Stimulated activated naive B cell treated with anti-CD40 and anti-IgM and Interleukin-4, amounts not matched to agents 10 μg/mL and 1 μg/mL and 100 μg/mL, for 72 hours (primary cell): Measurements from ENCODE around the gene GCA.

Experiments used
- ATAC-seq, 2 donors: fragments of 150-1000 bp; cut with Tn5 transposase; replicated peaks; 2 replicates each; pipeline ENCODE4 v1.10.0; 2021; ENCODE audit warnings: moderate library complexity in 1 of 2
- DNase-seq: peaks from one replicate; pipeline ENCODE4 v3.0.0; 2021
- H3K27ac Mint-ChIP-seq: one replicate; pipeline ENCODE4 v1.8.0; 2022; ENCODE audit warnings: mild to moderate bottlenecking, mixed read lengths
- H3K27me3 Mint-ChIP-seq, 2 donors: one replicate each; pipeline ENCODE4 v1.8.0; 2022; ENCODE audit warnings: mixed read lengths in 2 of 2
- H3K36me3 Mint-ChIP-seq, 2 donors: one replicate each; pipeline ENCODE4 v1.8.0; 2022; ENCODE audit warnings: mixed read lengths in 2 of 2, mild to moderate bottlenecking in 1 of 2
- H3K4me1 Mint-ChIP-seq, 2 donors: one replicate each; pipeline ENCODE4 v1.8.0; 2022; ENCODE audit warnings: mixed read lengths in 2 of 2, mild to moderate bottlenecking in 1 of 2
- H3K4me3 Mint-ChIP-seq, 2 donors: one replicate each; pipeline ENCODE4 v1.8.0; 2022; ENCODE audit warnings: mild to moderate bottlenecking in 2 of 2, mixed read lengths in 2 of 2, moderate library complexity in 1 of 2
- H3K9me3 Mint-ChIP-seq, 2 donors: one replicate each; pipeline ENCODE4 v1.8.0; 2022; ENCODE audit warnings: mixed read lengths in 2 of 2, mild to moderate bottlenecking in 1 of 2

Gene GCA

GRCh38 chr2:162344617-162344950 lies 652 bp downstream of the GCA start:
- peak overlapping the region; percentile 95 to 96 for H3K4me3 Mint-ChIP-seq

GRCh38 chr2:162365392-162365791 lies 21.5 kb downstream of the GCA start:
- Mint-ChIP-seq H3K4me3 (no peak overlapping the region), H3K36me3 (no peaks in the 10 kb centered on the region), H3K4me1 (no peaks in the 10 kb centered on the region), H3K27ac (no peak overlapping the region), H3K9me3 (no peaks in the 10 kb centered on the region), H3K27me3 (no peaks in the 10 kb centered on the region)
- no peak for ATAC-seq
- no peak for DNase-seq

More at GRCh38 chr2:162344617-162344950, 652 bp downstream of the GCA start:
- DNase-seq = no peak
- Mint-ChIP-seq H3K27me3 (no peaks in the 10 kb centered on the region), H3K27ac (peak overlapping the region; percentile 87), H3K36me3 (peaks cover 0 to 3% of the 10 kb centered on the region in 2 donors), H3K9me3 (no peaks in the 10 kb centered on the region), H3K4me1 (peaks cover 5 to 7% of the 10 kb centered on the region in 2 donors)
- peak; percentile 13 to 25 for ATAC-seq

DNA sequence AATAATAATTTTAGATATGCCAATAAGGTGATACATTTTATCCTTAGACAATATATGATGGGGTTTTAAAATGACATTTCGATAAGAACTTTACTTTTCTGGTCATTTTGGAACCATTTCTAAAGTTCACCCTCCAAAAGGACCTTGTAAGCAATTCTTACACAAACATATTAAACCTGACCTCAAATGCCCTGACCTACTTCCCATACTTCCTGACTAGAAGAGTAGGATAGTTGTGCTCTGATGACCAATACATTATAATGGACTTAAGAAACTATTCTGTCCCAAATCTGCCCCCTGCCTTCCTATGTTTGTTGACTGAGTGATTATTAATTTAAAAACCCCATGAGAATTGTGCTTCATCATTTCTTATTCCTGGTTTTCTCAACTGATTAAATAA lies 24.6 kb downstream of the GCA start:
- ATAC-seq = no peak
- Mint-ChIP-seq H3K36me3 (no peaks in the 10 kb centered on the region), H3K27ac (no peak overlapping the region), H3K4me3 (no peak overlapping the region), H3K9me3 (no peaks in the 10 kb centered on the region), H3K4me1 (no peaks in the 10 kb centered on the region), H3K27me3 (no peaks in the 10 kb centered on the region)
- DNase-seq = no peak

- Mint-ChIP-seq H3K4me1 (no peaks in the 10 kb centered on the region), H3K27me3 (no peaks in the 10 kb centered on the region), H3K4me3 (no peak overlapping the region), H3K9me3 (no peaks in the 10 kb centered on the region), H3K27ac (no peak overlapping the region), H3K36me3 (no peaks in the 10 kb centered on the region)
- DNase-seq = no peak
- ATAC-seq = no peak
These were observed 25.6 kb downstream of the GCA start for GRCh38 chr2:162369551-162369950.

GRCh38 chr2:162370931-162371330 lies 27.0 kb downstream of the GCA start:
- Mint-ChIP-seq H3K4me1 (no peaks in the 10 kb centered on the region), H3K27me3 (peaks cover 0 to 6% of the 10 kb centered on the region in 2 donors), H3K27ac (no peak overlapping the region), H3K9me3 (no peaks in the 10 kb centered on the region), H3K4me3 (no peak overlapping the region), H3K36me3 (no peaks in the 10 kb centered on the region)
- DNase-seq (no peak), ATAC-seq (no peak)

GRCh38 chr2:162372818-162373217 lies 28.9 kb downstream of the GCA start:
- no peak for DNase-seq
- ATAC-seq = no peak
- Mint-ChIP-seq H3K4me1 (no peaks in the 10 kb centered on the region), H3K27ac (no peak overlapping the region), H3K27me3 (peaks cover 0 to 16% of the 10 kb centered on the region in 2 donors), H3K36me3 (no peaks in the 10 kb centered on the region), H3K9me3 (no peaks in the 10 kb centered on the region), H3K4me3 (no peak overlapping the region)

GRCh38 chr2:162379719-162380580 lies 36.0 kb downstream of the GCA start:
- no peak overlapping the region for H3K4me3 Mint-ChIP-seq
- no peak for DNase-seq
- H3K9me3 Mint-ChIP-seq = no peaks in the 10 kb centered on the region
- no peaks in the 10 kb centered on the region for H3K36me3 Mint-ChIP-seq
- no peak overlapping the region for H3K27ac Mint-ChIP-seq
- H3K4me1 Mint-ChIP-seq = peaks cover 0 to 4% of the 10 kb centered on the region in 2 donors
- H3K27me3 Mint-ChIP-seq = peaks cover 0 to 33% of the 10 kb centered on the region in 2 donors
- ATAC-seq = peak in 1 of 2 donors; percentile 44

GRCh38 chr2:162381851-162382250 lies 37.9 kb downstream of the GCA start:
- no peak overlapping the region for H3K4me3 Mint-ChIP-seq
- H3K9me3 Mint-ChIP-seq = no peaks in the 10 kb centered on the region
- no peak overlapping the region for H3K27ac Mint-ChIP-seq

DNA sequence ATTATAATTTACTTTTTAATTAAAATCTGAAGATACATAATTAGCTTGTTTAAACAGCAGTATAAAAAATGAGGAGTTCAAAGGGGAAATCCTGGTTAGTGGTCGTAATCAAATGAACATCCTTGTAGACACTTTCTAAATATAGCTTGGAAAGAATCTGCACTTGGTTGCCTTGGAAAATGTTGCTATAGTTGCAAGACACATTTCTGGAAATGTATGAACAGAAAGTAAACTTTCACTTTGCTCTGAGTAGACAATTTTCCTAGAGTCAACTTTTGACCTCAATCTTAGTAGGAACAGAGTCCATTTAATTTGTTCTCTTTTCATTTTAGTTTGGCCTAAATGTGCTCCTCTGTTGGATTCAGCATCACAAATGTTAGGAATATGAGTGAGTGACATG lies 38.3 kb downstream of the GCA start:
- ATAC-seq = no peak
- peaks cover 5 to 22% of the 10 kb centered on the region in 2 donors for H3K27me3 Mint-ChIP-seq
- no peak overlapping the region for H3K27ac Mint-ChIP-seq
- H3K9me3 Mint-ChIP-seq = no peaks in the 10 kb centered on the region
- no peaks in the 10 kb centered on the region for H3K36me3 Mint-ChIP-seq
- no peak for DNase-seq
- H3K4me1 Mint-ChIP-seq = peaks cover 0 to 4% of the 10 kb centered on the region in 2 donors
- no peak overlapping the region for H3K4me3 Mint-ChIP-seq

More at GRCh38 chr2:162381851-162382250, 37.9 kb downstream of the GCA start:
- Mint-ChIP-seq H3K27me3 (peaks cover 5 to 26% of the 10 kb centered on the region in 2 donors), H3K36me3 (no peaks in the 10 kb centered on the region), H3K4me1 (peaks cover 0 to 4% of the 10 kb centered on the region in 2 donors)
- ATAC-seq (no peak), DNase-seq (no peak)

DNA sequence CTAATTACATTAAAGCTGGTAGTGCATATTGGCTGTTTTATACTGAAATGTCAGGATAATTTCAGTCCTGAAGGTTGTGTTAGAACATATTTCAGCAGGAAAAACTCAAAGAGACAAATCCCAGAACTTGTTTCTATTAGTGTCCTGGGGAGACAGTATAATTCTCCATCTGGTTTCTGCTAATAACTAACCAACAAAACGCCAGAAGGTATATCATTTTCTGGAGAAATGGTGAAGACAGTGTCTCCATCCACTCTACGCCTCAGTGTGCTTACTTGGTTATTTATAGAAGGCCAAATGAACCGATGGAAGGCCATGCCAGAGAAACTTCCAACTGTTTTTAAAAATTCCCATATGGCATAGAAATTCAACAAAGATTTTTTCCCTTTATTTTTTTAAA lies 41.6 kb downstream of the GCA start:
- Mint-ChIP-seq H3K9me3 (no peaks in the 10 kb centered on the region), H3K27me3 (peaks cover 5 to 17% of the 10 kb centered on the region in 2 donors), H3K27ac (no peak overlapping the region), H3K4me1 (no peaks in the 10 kb centered on the region), H3K36me3 (no peaks in the 10 kb centered on the region), H3K4me3 (no peak overlapping the region)
- DNase-seq = no peak
- ATAC-seq = no peak

- no peaks in the 10 kb centered on the region for H3K36me3 Mint-ChIP-seq
- H3K4me1 Mint-ChIP-seq = no peaks in the 10 kb centered on the region
- H3K27me3 Mint-ChIP-seq = peaks cover 5 to 18% of the 10 kb centered on the region in 2 donors
- DNase-seq (no peak), ATAC-seq (no peak)
- no peak overlapping the region for H3K27ac Mint-ChIP-seq
- H3K4me3 Mint-ChIP-seq = no peak overlapping the region
- no peaks in the 10 kb centered on the region for H3K9me3 Mint-ChIP-seq
These were observed 46.9 kb downstream of the GCA start for GRCh38 chr2:162390801-162391200.

- H3K27me3 Mint-ChIP-seq = peaks cover 0 to 6% of the 10 kb centered on the region in 2 donors
- H3K36me3 Mint-ChIP-seq = no peaks in the 10 kb centered on the region
- no peak overlapping the region for H3K27ac Mint-ChIP-seq
- H3K4me3 Mint-ChIP-seq = no peak overlapping the region
- DNase-seq (no peak), ATAC-seq (no peak)
- no peaks in the 10 kb centered on the region for H3K4me1 Mint-ChIP-seq
- no peaks in the 10 kb centered on the region for H3K9me3 Mint-ChIP-seq
These were observed 56.4 kb downstream of the GCA start for GRCh38 chr2:162400336-162400735.

DNA sequence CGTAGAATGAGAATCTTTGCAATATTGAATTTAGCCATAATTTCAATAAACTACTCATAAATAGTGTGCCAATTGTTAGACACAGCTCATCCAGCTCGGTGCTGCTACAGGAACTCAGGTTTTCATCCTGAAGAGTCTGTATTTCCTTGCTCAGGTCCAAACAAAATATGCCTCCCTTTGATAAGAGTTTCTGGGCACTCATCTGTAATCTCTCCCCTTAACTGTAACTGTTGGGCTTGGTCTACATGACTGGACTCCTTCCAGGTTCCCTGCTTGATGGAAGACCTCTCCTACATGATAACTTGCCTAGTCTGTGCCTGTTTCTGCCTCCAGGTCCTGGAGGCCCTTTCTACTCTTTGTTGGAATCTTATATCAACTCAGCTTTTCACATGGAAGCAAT lies 57.9 kb downstream of the GCA start:
- ATAC-seq = no peak
- H3K27ac Mint-ChIP-seq = no peak overlapping the region
- H3K4me3 Mint-ChIP-seq = no peak overlapping the region
- H3K9me3 Mint-ChIP-seq = no peaks in the 10 kb centered on the region
- H3K27me3 Mint-ChIP-seq = peaks cover 0 to 6% of the 10 kb centered on the region in 2 donors
- no peak for DNase-seq
- no peaks in the 10 kb centered on the region for H3K36me3 Mint-ChIP-seq
- no peaks in the 10 kb centered on the region for H3K4me1 Mint-ChIP-seq

DNA sequence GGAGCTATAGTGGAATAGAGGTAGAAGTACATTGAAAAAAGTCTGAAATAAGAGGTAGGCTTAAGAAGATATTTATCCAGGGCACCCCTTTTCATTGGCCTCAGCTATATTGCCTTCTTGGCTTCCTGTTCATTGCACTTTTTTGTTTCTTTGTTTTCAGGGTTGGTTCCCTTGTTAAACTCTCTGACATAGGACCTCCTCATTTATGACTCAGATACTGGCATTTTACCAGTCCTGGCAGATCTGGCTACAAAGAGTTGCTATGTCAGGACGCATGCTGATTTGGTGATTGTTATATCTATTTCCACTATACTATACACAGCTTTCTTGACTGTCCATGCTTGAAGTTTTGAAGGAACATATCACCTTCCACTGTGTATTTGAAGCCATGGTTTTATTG lies 60.0 kb downstream of the GCA start:
- DNase-seq (no peak), ATAC-seq (no peak)
- H3K4me1 Mint-ChIP-seq = no peaks in the 10 kb centered on the region
- H3K27ac Mint-ChIP-seq = no peak overlapping the region
- H3K9me3 Mint-ChIP-seq = no peaks in the 10 kb centered on the region
- no peaks in the 10 kb centered on the region for H3K36me3 Mint-ChIP-seq
- peaks cover 6 to 12% of the 10 kb centered on the region in 2 donors for H3K27me3 Mint-ChIP-seq
- no peak overlapping the region for H3K4me3 Mint-ChIP-seq
